HG03442 (cell line): ENCODE data around the gene DGKB.

Experiments
- ATAC-seq: cut with Tn5 transposase; IDR thresholded peaks from one replicate; pipeline ENCODE4 v1.9.1; 2021; ENCODE audit warnings: mild to moderate bottlenecking, moderate library complexity; ENCODE audit not compliant: unreplicated experiment

Gene DGKB

DNA sequence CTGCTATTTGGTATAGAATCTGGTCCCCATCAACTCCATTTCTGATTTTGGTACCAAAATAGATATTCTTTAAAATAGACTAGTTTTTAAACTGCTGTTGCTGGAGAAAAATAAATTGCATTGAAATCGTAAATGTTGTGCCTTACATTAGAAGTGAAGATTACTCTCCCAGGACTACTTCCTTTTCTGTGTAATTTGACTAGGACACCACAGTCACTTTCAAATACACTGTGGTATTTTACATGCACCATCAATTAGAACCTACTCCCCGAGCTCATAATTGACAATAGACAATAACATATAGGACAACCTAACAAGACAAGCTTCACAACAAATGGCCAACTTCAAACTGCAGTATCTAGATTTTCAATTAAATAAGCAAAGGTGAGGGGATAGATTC, 211.5 kb downstream of the DGKB start:
- ATAC-seq: no peak

DNA sequence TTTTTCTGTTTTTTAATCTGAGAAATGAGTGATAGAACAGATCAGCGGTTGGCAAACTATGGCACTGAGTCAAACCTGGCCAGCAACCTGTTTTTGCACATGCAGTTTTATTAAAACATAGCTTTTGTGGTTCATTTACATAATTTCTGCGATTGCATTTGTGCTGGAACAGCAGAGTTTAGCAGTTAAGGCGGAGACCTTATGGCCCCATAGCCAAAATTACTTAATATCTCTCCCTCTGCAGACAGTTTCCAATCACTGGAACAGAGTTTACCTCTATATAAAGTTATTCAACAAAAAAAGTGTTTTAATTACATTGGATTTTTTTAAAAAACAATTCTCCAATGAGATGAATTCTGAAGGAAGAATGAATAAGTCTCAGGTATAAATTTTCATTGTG, 212.1 kb downstream of the DGKB start:
- ATAC-seq: no peak

DNA sequence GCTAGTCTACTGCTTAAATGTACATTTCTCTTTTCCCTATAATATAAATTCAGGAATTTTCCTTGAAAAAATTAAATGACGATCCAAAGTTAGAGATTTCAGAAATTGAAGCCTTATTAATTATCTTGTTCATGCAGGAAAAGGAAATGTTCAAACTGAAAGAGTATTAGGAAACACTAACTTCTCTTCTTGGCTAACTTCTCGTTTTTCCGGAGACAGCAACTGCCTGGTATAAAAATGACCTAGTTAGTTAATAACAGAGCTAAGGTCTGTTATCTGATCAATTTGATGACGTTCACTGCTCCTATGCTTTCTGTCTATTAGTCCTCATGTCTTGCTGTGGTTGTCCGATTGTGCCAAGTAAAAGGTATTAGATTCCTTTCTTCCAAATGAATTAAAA, 212.5 kb downstream of the DGKB start:
- ATAC-seq: no peak

DNA sequence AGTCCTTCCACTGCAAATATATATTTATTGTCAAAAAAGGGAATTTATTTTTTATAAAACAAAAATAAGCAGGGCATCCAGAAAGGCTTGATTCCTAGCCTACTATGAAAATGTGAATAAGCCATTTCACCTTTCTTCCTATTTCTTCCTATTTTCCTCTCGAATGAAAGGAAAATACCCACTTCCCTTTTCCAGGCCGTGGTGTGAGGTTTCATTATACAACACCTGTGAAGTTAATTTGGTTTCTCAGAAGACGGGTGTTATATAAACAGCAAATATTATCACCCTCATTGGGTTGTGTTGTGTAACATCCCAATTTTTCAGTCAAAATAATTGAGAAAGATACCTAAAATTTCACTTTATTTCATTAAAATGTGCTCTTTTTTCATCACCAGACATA, 214.3 kb downstream of the DGKB start:
- ATAC-seq: no peak

DNA sequence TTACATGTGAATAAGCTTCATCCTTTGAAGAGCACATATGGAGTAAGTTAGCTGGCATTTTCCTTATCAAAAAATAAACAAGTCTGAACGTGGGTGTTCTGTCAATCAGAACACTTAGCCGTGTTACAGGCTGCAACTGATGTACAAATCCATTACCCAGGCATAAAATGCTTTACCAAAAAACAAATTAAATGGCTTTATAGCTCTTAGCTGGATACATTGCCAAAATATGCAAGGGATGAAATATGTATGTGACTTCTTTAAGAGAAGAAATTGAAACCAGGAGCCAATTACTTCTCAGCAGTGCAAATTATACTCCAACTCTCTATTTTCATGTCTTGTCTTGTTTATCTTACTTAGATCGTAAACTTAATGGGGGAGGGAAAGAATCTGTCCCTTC, 214.8 kb downstream of the DGKB start:
- ATAC-seq: no peak

DNA sequence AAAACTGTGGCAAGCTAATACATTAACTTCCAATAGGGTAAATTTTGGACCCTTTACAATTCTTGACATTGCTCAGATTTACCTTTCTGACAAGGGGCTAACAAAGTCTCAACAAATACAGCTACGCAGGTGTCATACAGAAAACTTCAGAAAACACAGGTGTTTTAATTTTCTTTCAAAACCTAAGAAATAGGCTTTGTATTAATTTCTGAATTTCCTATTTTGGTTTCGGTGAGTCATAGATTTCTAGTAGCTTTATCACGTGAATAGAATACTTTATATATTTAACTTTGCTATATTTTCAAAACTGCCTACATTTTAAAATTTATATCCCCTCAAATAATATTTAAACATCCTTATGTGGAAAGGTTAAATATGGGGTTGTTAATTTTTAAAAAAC, 215.3 kb downstream of the DGKB start:
- no peak for ATAC-seq

DNA sequence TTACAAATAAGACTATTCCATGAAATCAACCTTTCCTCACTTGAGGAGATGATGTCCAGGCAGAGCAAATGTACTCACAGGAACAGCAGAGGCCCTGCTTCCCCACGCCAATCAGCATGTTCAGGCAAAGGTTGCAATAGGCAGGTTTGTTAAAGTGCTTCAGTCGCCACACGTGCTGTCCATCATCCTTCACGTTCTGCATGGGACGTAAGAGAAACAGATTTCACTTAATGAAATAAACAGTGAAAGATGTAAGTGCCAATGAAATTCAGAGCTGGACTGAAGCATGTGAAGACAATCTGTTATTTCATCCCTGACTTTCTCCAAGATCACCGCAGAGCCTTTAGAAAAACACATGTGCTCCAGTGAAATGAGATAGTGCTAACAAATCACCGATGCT, 217.4 kb downstream of the DGKB start:
- ATAC-seq: no peak

DNA sequence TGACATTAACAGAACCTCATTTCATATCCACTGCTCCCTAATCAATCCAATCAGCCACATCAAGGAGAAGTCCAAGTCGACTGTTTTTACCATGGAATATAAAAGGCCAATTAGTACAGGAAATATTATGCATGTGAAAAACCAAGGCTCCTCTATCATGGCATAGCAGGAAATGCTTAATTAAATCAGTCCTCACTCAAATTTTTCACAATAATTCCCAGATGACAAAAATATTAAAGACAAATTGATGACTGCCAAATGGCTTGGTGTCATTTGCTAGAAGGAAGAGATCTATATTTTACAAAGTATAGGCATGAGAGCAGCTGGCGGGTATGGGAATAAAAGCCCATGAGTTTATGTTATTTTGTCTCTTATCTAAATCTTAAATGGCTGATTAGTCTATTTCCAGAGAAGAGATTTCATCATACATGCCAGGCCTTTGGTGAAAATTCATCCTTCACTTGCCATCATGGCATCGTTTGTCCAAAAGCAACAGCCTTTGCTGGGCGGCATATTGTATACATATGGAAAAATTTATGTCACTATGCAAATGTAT, 219.6 kb downstream of the DGKB start:
- ATAC-seq: no peak

DNA sequence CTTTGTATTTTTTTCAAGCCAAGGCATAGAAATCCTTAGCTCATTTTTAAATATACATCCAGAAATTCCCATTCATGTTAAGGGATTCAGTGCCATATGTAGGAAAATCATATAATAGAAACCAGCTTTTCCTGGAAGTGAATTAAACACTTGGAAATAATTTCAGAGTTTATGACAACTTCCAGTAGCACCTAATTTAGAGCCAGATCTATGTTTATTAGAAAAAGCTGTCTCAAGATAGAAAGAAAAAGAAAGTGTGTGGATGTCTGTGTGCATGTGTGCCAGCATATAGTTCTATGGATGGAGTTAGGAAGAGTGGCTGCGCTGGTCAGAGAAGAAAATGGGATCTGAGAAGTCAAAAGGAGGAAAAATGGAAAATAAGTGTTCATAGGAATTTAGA, 225.7 kb downstream of the DGKB start:
- ATAC-seq: no peak

DNA sequence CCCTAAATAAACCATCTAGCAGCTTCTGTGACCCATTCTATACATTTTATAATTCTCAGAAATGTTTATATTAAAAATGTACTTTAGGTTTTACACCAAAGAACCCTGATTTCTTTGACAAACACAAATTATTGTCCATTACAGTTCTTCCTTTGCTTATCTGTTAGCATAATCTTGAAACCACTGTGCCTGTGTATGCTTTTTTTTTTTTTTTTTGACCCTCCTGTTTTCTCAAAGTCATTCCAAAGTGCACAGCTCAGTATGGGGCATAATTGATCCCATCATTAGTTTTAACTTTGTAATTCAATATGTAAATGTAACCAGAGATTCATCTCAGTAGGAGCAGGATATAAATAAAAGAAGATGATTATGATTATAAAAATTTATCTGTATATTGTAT, 229.3 kb downstream of the DGKB start:
- ATAC-seq: no peak

DNA sequence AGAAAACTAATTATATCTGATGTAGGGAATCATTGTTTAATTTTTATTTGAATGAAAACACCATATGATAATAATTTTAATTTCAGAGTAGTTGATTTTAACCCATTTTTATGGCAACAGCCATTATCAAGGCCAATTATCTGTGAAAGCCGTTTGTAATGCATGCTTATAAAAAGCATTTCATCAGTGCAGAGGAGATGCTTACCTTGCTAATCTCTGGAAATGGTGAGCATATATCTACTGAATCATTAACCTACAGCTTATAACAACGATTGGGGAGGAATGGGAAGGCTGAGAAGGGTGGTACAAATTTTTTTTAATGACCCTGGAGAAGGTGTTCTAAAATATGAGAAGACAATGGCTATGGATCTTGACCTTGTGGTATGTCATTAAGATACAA, 235.6 kb downstream of the DGKB start:
- no peak for ATAC-seq

DNA sequence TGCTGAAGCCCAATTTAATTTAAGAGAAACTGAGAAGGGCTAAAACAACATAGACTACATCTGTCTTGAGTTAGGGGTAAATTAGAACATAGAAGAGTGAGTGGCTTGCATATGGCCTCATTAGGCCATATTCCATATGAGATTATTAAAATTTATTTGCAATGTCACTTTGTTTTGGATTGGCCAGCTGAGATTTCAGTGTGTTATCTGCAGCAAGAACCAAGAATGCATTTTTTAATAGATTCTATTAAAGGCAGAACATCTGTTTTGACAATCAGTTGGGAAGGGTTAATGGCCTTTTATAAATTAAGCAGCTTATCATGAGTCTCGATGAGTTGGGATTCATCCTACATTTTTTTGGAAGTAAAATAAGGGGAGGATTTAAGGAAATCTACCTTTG, 236.2 kb downstream of the DGKB start:
- no peak for ATAC-seq

DNA sequence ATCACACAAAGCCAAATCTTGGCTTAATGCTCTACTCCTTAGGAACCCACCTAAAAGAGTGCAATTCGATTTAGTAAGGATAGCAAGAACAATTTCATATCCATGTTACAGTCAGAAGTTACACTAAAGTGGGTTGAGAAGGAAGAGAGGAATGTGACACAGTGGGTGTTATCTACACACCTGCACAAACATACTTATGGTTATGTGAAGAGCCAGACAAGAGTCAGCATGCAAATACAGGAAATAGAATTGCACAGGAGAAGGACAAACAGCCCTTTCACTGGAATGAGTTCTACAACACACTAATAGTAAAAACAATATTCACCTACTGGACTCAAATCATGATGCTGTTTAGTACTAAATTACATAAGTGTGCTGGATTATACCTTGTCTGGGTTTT, 262.8 kb downstream of the DGKB start:
- no peak for ATAC-seq

DNA sequence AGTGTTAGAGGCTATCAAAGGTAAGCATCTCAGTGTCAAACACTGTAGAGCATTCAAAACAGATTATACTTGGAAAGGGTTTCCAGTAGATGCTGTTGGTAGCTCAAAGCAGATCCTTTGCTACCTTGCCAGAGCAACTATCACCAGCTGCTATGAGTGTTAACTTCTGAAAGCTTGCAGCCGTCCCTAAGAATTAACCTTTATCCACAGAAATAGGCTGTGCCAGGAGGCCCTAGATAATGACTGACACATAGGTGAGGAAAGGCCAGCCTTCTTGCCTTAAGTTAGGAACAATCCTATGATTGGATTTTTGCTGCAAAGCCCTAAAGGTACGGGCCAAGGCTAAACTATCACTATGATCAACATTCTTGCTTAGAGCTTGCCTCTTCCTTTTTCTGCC, 263.2 kb downstream of the DGKB start:
- ATAC-seq: no peak

DNA sequence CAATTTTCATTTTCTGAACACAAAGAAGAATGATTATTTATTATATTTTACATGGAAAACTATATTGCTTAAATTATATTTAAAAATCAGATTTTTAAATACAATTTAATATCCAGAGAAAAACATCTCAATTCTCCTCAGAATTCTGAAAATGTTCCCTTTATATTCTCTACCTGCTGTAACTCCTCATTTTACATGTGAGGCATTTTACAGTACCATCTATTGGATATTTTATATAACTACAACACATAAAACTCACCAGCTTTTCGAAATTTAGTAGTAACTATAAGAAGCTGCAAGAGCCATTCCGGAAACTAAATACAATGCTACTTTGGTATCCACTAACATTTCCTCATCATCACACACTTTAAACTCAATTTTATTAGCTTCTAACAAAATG, 264.6 kb downstream of the DGKB start:
- no peak for ATAC-seq

DNA sequence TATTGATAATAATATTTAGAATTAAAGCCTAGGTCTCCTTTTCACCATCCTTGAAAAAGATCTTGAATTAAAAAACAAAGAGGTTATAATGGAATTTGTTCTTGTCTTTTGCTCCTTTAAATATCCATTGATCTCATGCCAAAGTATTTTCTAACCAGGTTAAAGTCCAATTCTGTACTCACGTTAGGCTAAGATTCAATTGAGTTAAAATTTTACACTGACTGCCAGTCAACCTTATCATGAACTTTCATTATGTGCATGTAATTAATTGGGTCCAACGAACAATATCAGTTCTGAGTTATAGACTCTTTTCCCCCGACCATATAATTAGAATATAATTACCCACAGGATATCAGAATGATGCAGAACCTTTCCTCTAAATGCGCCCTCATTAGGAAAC, 266.6 kb downstream of the DGKB start:
- ATAC-seq: no peak

DNA sequence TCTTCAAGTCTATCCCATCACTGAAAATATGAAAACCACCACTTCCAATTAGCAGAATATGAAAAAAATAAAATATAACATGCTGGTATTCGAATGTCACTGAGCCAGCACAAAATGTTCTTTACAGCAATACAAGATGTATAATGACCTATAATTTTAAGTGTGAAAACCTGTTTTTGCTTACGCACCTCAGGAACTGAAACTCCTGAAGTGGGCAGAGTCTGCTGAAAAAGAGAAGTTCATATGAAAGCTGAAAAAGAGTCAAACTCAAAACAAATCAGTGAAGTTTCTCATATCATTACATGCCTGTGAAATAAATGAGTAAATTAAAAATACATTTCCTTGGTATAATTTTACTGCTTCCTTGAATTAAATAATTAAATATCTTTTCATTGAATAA, 272.5 kb downstream of the DGKB start:
- no peak for ATAC-seq

DNA sequence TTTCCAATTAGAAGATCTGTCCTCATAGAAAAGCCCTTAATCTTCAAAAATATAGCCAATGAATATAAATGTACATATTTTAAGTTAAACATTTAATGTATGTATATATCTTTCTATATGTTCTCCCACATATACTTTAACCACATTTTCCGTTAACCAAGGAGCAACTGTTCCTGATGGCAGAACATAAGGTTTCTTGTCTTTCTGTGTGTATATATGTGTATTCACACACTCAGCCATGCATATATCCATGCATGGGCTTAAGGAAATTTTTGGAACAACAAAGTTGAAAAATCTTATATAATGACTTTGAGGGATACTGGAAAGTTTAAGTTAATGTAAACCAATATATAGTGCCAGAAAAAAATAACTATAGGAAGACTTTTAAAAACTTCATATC, 274.0 kb downstream of the DGKB start:
- no peak for ATAC-seq

DNA sequence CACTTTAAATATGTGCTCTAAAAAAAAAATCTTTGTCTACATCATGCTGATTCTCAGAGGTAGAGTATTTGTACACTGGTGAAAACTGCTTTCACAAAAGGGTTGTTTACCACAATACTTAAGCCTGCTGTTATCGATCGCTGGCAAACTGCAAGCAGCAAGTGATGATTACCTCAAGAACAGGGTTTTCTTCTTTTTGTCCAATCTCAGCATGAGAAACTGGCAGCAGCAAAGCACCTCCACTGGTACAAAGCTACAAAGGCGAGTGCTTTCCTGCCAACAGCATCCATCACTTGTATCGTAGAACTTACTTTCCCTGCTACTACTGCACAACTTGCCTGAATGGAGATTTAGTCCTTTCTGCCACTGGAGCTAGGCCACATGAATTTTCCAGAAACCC, 276.5 kb downstream of the DGKB start:
- no peak for ATAC-seq

DNA sequence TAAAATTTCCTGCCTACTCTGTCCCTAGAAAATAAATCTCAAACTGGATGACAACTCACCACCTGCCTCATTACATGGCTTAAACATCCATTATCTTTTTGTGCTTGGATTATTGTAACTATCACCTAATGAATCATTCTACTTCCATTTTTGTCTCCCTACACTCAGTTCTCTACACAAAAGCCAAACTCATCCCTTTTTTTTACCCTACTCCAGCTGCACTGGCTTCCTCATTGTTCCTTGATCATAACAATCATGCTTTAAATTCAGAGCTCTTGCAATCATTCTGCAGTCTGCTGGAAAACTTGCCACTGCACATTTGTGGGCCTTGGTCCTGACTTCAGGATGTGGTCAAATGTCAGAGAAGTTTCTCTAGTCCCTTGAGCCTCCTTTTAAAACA, 280.0 kb downstream of the DGKB start:
- ATAC-seq: no peak

DNA sequence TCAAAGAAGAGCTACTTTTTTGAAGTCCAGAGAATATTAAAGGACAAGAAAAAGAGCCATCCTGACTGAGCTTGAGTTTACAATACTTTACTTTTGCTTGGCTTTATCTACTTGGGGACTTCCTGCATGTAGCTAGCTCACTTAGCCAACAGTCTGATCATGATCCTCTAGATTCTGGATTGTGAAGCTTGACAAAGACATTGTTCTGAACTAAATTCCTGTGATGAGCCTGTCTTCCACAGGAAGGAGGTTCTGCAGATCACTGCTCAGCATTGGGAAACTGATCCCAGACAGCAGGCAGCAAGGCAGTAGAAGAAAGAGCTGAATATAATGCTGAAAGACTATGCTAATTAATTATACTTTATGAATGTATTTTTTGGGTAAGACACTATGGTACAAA, 296.4 kb downstream of the DGKB start:
- ATAC-seq: no peak

DNA sequence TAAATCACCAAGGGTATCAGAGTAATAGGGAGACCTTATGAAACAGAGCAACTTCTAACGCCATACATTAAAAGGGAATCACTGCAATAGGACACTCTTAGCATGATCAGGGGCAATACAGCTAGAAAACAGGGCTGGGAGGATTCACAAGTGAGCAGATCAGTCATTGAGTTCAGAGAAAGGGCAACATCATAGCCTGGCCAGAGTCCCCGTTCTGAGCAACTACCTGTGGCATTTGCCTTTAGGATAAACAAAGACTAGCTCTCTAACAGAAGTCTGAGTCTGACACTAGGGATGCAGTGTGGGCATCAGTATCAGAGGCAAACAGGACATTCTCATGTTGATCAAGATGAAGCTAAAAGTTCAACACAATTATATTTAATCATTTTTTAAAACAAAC, 297.9 kb downstream of the DGKB start:
- ATAC-seq: no peak

DNA sequence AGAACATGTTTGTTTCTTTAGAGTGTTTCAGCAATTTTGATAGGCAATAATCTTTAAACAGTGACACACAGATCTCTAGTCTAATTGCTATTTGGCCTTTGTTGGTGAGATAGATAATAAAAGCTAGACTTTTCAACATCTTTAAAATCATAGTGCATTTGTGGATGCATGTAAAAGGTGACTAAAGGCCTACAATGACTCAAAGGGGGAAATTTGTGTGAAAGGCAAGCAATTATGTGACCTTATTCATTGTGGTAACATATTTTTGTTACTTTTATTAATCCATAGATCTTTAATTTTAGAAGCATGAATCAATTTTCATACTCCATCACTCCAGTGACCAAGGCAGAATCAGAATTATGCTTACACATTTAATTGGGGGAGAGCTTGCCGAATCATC, 299.7 kb downstream of the DGKB start:
- no peak for ATAC-seq
